BE2C (cell line): ENCODE measurements around the gene ZNF677.
"Not testable (repeated sequence)": the region's sequence is repeated elsewhere in the genome, so short reads cannot be mapped to it uniquely, and the experiment has no call there.

Source experiments
- DNase-seq: peaks from one replicate; pipeline ENCODE4 v3.0.0-alpha.2; 2020
- H3K27me3 ChIP-seq: fragments of 250-450 bp; sonication (Bioruptor Pico); 2 replicates; pipeline ENCODE4 v1.5.1; 2020; ENCODE audit warnings: mild to moderate bottlenecking
- H3K36me3 ChIP-seq: fragments of 250-450 bp; sonication (Bioruptor Pico); 2 replicates; pipeline ENCODE4 v1.5.1; 2020; ENCODE audit warnings: mild to moderate bottlenecking
- H3K4me1 ChIP-seq: fragments of 250-450 bp; sonication (Bioruptor Pico); 2 replicates; pipeline ENCODE4 v1.5.1; 2020
- H3K4me3 ChIP-seq: 2 replicates; pipeline ENCODE4 v1.5.1; 2011; ENCODE audit warnings: low read depth, low read length
- H3K9me3 ChIP-seq: fragments of 250-450 bp; sonication (Bioruptor Pico); 2 replicates; pipeline ENCODE4 v1.5.1; 2020
- CTCF ChIP-seq: IDR thresholded peaks from 2 replicates; pipeline ENCODE4 v1.5.1; 2012; ENCODE audit warnings: mild to moderate bottlenecking, low read depth, low read length

The ZNF677 gene

GRCh38 chr19:53275480-53275879 is 20.8 kb upstream of the ZNF677 start:
- H3K4me3 ChIP-seq: no peak overlapping the region
- H3K9me3 ChIP-seq: no peaks in the 10 kb centered on the region
- no peaks in the 10 kb centered on the region for H3K27me3 ChIP-seq
- H3K4me1 ChIP-seq: no peaks in the 10 kb centered on the region
- H3K36me3 ChIP-seq: no peaks in the 10 kb centered on the region
- TF ChIP-seq CTCF: no peak
- no peak for DNase-seq

GRCh38 chr19:53272044-53272443 is 17.4 kb upstream of the ZNF677 start:
- Histone ChIP-seq H3K4me3 (no peak overlapping the region), H3K4me1 (no peaks in the 10 kb centered on the region), H3K9me3 (no peaks in the 10 kb centered on the region), H3K27me3 (no peaks in the 10 kb centered on the region), H3K36me3 (no peaks in the 10 kb centered on the region)
- DNase-seq: no peak
- TF ChIP-seq CTCF: no peak

GRCh38 chr19:53269861-53270260 is 15.2 kb upstream of the ZNF677 start:
- not testable (repeated sequence) for H3K4me1 ChIP-seq, H3K9me3 ChIP-seq, H3K4me3 ChIP-seq, DNase-seq, H3K36me3 ChIP-seq, H3K27me3 ChIP-seq

- H3K4me1 ChIP-seq, H3K36me3 ChIP-seq, H3K27me3 ChIP-seq, DNase-seq, H3K4me3 ChIP-seq, H3K9me3 ChIP-seq: not testable (repeated sequence)
These were observed 12.9 kb upstream of the ZNF677 start, which contains the start of gene VN1R4 for GRCh38 chr19:53267623-53268022. VN1R4 (minus strand) TSS chr19:53267723; CDS start chr19:53267665, 58 bp downstream.

- DNase-seq: peak; percentile 21
- not testable (repeated sequence) for H3K4me1 ChIP-seq, H3K36me3 ChIP-seq, H3K4me3 ChIP-seq, H3K9me3 ChIP-seq, H3K27me3 ChIP-seq
- TF ChIP-seq CTCF: peak; percentile 16
These were observed 3.2 kb upstream of the ZNF677 start, which contains the start of gene VN1R2 for GRCh38 chr19:53257715-53258342. VN1R2 (plus strand) TSS chr19:53258292; CDS start chr19:53258376, 84 bp downstream.

GRCh38 chr19:53246498-53246897 is 8.2 kb downstream of the ZNF677 start:
- no peak overlapping the region for H3K4me3 ChIP-seq
- no peak for DNase-seq
- peaks cover 27% of the 10 kb centered on the region for H3K36me3 ChIP-seq
- no peak for TF ChIP-seq CTCF
- H3K27me3 ChIP-seq: no peaks in the 10 kb centered on the region
- no peaks in the 10 kb centered on the region; the same call in 1 of the 2 replicates for H3K9me3 ChIP-seq
- no peaks in the 10 kb centered on the region for H3K4me1 ChIP-seq

GRCh38 chr19:53237114-53237777 is 17.4 kb downstream of the ZNF677 start:
- H3K4me1 ChIP-seq: no peaks in the 10 kb centered on the region
- peaks cover 2% of the 10 kb centered on the region for H3K9me3 ChIP-seq

More at GRCh38 chr19:53237114-53237777, 17.4 kb downstream of the ZNF677 start:
- H3K36me3 ChIP-seq: peaks cover 17% of the 10 kb centered on the region
- no peak for DNase-seq
- no peak for TF ChIP-seq CTCF
- H3K4me3 ChIP-seq: no peak overlapping the region
- no peaks in the 10 kb centered on the region for H3K27me3 ChIP-seq
